GM19463 (cell line): ENCODE measurements around the gene ARTN.

Experiments used
- ATAC-seq: cut with Tn5 transposase; IDR thresholded peaks from one replicate; pipeline ENCODE4 v1.9.1; 2021; ENCODE audit warnings: mild to moderate bottlenecking, moderate library complexity; ENCODE audit not compliant: unreplicated experiment

Gene ARTN, protein sequence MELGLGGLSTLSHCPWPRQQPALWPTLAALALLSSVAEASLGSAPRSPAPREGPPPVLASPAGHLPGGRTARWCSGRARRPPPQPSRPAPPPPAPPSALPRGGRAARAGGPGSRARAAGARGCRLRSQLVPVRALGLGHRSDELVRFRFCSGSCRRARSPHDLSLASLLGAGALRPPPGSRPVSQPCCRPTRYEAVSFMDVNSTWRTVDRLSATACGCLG

GRCh38 chr1:43933386-43934100 lies at the start of gene ARTN:
TSS of gene ARTN (plus strand) at chr1:43933801. CDS start at chr1:43935657, 1,856 bp downstream.
- no peak for ATAC-seq

DNA sequence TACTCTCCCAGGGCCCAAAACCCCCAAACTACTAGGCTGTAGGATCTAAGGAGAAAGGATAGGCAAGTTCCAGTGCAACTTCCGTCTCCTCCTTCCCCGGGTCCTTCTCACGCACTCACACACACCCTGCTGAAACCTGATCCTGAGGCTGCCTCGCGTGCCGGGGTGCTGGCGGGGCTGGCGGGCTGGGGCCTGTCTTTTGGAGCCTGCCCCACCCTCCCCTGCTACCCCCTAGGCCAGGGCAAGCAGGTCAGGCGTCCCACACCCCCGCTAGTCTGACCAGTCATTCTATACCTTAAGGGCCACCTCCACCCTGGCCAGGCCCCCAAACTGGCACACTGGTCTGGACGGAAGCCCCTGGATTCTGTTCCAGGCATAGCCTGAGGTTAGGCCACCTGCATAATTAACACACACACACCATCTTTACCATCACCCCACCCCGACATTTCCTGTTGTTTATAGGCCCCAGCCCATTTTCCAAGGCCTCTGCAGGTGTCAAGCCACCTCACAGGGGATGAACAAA lies 48.3 kb upstream of the ARTN start:
- no peak for ATAC-seq

DNA sequence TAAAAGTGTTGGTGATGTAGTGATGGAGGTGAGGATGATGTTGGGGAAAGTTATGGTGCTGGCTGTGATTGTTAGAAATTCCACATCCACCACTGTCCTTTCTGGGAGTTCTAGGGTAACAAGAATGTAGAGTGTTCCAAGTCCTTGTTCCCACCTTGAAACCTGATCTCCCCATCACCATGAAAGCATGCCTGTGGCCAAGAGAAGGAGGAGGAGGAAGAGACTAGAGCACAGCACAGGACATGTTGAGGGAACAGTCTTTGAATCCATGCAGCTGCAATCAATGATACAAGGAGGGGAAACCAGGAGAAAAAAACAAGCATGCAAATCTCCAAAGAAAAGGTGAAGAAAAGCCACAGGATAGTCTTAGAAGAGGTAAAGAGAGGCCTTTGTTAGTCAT lies 45.9 kb upstream of the ARTN start:
- ATAC-seq: no peak

GRCh38 chr1:43890815-43891214 lies 42.8 kb upstream of the ARTN start:
- ATAC-seq: no peak

GRCh38 chr1:43893006-43893405 lies 40.6 kb upstream of the ARTN start:
- no peak for ATAC-seq

DNA sequence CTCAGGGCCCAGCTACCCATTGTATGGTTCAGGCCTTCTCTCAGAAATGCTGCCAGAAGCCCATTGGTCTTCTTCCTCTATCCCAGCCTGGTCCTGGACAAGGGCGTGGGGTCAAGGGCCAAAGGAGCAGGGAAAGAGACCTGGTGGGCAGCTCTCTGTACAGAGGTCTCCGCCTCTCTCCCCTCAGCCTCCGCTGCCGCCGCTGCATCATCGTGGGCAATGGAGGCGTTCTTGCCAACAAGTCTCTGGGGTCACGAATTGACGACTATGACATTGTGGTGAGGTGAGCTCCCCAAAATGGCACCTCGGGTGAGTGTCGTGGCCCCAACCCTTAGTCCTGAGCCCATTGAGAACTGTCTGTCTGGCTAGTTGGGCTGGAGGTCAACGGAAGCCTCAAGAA lies 34.6 kb upstream of the ARTN start:
- no peak for ATAC-seq

- ATAC-seq: no peak
Observed at GRCh38 chr1:43900386-43900785, 33.2 kb upstream of the ARTN start.

DNA sequence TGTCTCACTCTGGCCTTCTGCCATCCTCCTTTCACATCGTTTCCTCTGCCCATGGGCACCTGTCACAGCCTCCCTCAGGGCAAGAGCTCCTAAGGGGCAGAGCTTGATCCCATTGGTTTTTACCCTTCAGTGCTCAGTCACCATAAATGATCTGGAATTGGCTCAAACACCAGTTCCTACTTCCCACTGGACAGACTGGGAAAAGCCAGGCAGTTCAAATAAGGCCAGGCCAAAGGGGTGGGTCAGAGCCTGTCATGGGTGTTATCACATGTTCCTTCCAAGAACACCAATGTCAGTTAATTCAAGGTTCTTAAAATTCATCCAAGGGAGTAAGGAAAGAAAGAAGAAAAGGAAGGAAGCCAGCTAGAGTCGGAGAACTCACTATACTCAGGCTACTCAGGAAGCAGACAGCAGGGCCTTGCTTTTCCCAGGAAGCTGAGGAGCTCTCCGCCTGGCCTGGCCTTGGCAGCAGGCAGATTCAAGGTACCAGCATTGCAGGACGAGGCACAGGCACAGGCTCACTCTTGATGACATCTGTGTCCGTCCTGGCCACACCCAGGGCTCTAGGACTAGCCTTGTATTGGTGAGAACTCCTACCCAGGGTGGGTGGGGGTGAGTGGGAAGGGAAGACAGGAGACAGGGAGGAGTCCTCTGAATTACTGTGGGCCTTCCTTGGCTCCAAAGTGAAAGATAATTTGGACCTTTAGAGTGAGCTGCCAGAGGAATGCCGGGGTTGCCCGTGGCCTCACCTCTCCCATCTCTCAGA lies 32.2 kb upstream of the ARTN start:
- no peak for ATAC-seq

DNA sequence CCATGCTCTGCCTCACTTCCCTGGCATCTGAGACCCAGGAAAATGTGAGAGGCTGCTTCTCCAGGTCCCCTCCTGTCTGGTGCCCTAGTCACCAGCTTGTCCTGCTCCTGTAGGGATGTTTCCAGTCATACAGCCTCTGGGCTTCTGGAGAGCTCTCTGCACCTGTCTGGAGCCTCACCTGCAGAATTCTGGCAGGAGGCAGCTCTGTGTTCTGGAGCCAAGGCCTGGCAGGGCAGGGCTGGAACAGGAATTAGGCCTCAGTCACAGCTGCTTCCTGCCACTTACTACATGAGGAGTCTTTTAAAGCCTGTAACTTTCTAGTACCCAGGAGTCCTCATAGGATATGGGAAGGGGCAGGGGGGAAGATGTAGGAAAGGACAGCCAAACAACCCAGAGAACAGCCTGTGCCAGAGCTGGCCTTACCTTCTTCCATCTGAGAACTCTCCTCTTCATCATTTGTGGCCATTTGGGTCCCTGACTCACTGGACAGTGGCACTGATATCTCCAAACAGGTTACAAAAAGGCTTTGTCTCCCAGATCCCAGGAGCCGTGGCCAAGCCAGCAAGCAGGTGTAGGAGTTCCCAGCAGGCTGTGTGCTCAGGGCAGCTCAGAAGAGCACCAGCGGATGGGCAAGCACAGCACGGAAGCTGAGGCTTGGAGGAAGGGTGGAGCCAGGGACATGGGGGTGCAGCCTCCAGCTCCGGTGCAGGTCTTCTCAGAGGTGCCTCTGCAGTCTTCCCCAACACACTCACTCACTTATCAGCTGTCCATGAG lies 31.4 kb upstream of the ARTN start:
- ATAC-seq: no peak

GRCh38 chr1:43904660-43905551 lies 28.7 kb upstream of the ARTN start:
- ATAC-seq: no peak

DNA sequence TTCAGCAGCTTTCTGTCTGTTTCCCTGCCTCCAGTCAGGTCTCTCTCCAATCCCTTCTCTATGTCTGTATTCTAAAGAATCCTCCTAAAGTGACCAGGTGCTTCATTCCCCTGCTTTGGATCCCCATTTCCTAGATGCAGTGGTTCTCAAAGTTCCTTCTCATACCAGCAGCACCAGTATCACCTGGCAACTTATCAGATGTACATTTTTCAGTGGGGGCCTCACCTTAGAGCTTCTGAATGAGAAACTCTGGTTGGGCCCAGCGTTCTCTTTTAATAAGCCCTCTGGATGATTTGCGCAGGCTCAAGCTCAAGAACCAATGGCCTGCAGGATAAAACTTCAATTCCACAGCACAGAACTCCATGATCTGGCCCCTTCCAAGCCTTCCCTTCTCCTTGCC lies 25.4 kb upstream of the ARTN start:
- no peak for ATAC-seq

- no peak for ATAC-seq
Observed at GRCh38 chr1:43908858-43909257, 24.7 kb upstream of the ARTN start.

- no peak for ATAC-seq
Observed at GRCh38 chr1:43910343-43910742, 23.3 kb upstream of the ARTN start.

- ATAC-seq: no peak
Observed at GRCh38 chr1:43912607-43913006, 21.0 kb upstream of the ARTN start.

GRCh38 chr1:43913051-43913501 lies 20.5 kb upstream of the ARTN start:
- no peak for ATAC-seq

GRCh38 chr1:43913666-43914360 lies 19.8 kb upstream of the ARTN start:
- ATAC-seq: no peak

GRCh38 chr1:43914576-43915525 lies 18.8 kb upstream of the ARTN start:
- no peak for ATAC-seq

DNA sequence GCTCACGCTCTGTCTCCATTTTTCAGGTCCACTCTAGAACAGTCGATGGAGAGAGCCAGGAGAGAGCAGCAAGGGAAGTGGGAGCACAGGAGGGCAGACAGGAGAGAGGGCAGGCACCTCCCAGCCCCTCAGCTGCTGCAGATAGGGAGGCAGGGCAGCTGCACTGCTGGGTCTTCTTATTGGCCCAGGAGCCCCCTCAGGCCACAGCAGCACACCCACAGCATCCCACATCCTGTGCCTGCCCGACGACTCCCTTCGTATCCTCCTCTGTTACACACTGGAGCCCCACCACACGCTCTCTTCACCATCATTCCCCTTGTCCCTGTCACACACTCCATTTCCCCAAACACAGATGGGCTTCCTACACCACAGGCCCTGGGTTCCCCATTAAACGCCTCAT lies 13.7 kb upstream of the ARTN start:
- ATAC-seq: no peak
